Measurements from ENCODE around the gene PRKCI. TPM values are rescaled to one million over a fixed set of nuclear protein-coding genes. Genes with fewer than 3 reads are reported as not detected.

PRKCI gene
- 100 to 1,000 TPM in 1 of 2 donors, 10 to 100 TPM in 1; 39.4 to 181 TPM for total RNA-seq
- polyA plus RNA-seq: 10 to 100 TPM; 18.7 to 31.1 TPM
- long read RNA-seq, donor 1, full-length matches to known transcripts: 18 of 26 reads
- long read RNA-seq, donor 1, partial matches to known transcripts: 8 of 26 reads
- long read RNA-seq, donor 1, other reads (novel, unspliced or antisense): 0 of 26 reads
- long read RNA-seq, donor 2, full-length matches to known transcripts: 5 of 5 reads
- long read RNA-seq, donor 2, partial matches to known transcripts: 0 of 5 reads
- long read RNA-seq, donor 2, other reads (novel, unspliced or antisense): 0 of 5 reads
- long read RNA-seq, donor 3, full-length matches to known transcripts: 12 of 20 reads
- long read RNA-seq, donor 3, partial matches to known transcripts: 8 of 20 reads
- long read RNA-seq, donor 3, other reads (novel, unspliced or antisense): 0 of 20 reads
- long read RNA-seq, donor 4: 0 reads
- long read RNA-seq, donor 5, full-length matches to known transcripts: 18 of 30 reads
- long read RNA-seq, donor 5, partial matches to known transcripts: 12 of 30 reads
- long read RNA-seq, donor 5, other reads (novel, unspliced or antisense): 0 of 30 reads

GRCh38 chr3:170221924-170222646 lies at the start of gene PRKCI:
TSS of gene PRKCI (plus strand) at chr3:170222424. CDS start at chr3:170222670, 246 bp downstream.
- peak; percentile 99 for ATAC-seq (ENCODE audit: insufficient read depth, low FRiP score)
- Histone ChIP-seq H3K4me1 (ENCODE audit: control insufficient read depth in 5 of 5, insufficient read depth in 5 of 5, low read length in 5 of 5) (peaks cover 0 to 21% (median 0%) of the 10 kb centered on the region in 5 donors), H3K27ac (ENCODE audit: low read depth in 1 of 2, low read length in 1 of 2) (peak within 1 kb of the TSS; percentile 60 to 85), H3K27me3 (ENCODE audit: control insufficient read depth in 3 of 3, insufficient read depth in 3 of 3, low read length in 2 of 3) (no peaks in the 10 kb centered on the region), H3K9me3 (ENCODE audit: control insufficient read depth in 4 of 4, insufficient read depth in 3 of 4, low read length in 3 of 4) (peaks cover 0 to 1% (median 0%) of the 10 kb centered on the region in 4 donors), H3K9ac (ENCODE audit: insufficient read depth in 1 of 2, low read length in 2 of 2) (peak within 1 kb of the TSS; percentile 76 to 96), H3K36me3 (ENCODE audit: control insufficient read depth in 4 of 4, insufficient read depth in 4 of 4, low read length in 4 of 4) (no peaks in the 10 kb centered on the region), H3K4me3 (peak within 1 kb of the TSS; percentile 77)
- TF ChIP-seq CTCF (IDR thresholded peaks at IDR 0.05; ENCODE audit: control extremely low read depth, extremely low read depth): no peak
- 0 to 1% methylated on average over 53 to 60 of the region's 60 CpGs for WGBS, 2 donors
- DNase-seq: peak; percentile 96 to 99 (median 98)

GRCh38 chr3:170178651-170179050 lies 43.6 kb upstream of the PRKCI start:
- DNase-seq: no peak
- WGBS, 2 donors: 36 to 59% methylated on average over 3 of the region's 3 CpGs

GRCh38 chr3:170179432-170179831 lies 42.8 kb upstream of the PRKCI start:
- no peak for TF ChIP-seq CTCF (IDR thresholded peaks at IDR 0.05; ENCODE audit: control extremely low read depth, extremely low read depth)
- ATAC-seq (ENCODE audit: insufficient read depth, low FRiP score): no peak
- Histone ChIP-seq H3K9ac (ENCODE audit: insufficient read depth in 1 of 2, low read length in 2 of 2) (peak overlapping the region in 1 of 2 donors; percentile 98), H3K27ac (ENCODE audit: low read depth in 1 of 2, low read length in 1 of 2) (no peak overlapping the region), H3K4me1 (ENCODE audit: control insufficient read depth in 5 of 5, insufficient read depth in 5 of 5, low read length in 5 of 5) (peaks cover 0 to 14% (median 3%) of the 10 kb centered on the region in 5 donors), H3K9me3 (ENCODE audit: control insufficient read depth in 4 of 4, insufficient read depth in 3 of 4, low read length in 3 of 4) (no peaks in the 10 kb centered on the region), H3K27me3 (ENCODE audit: control insufficient read depth in 3 of 3, insufficient read depth in 3 of 3, low read length in 2 of 3) (no peaks in the 10 kb centered on the region), H3K4me3 (no peak overlapping the region), H3K36me3 (ENCODE audit: control insufficient read depth in 4 of 4, insufficient read depth in 4 of 4, low read length in 4 of 4) (peaks cover 7 to 20% (median 13%) of the 10 kb centered on the region in 4 donors)
- peak in 1 of 3 donors; percentile 31 for DNase-seq
- WGBS, 2 donors: 22 to 36% methylated on average over 1 of the region's 1 CpG

More at GRCh38 chr3:170178651-170179050, 43.6 kb upstream of the PRKCI start:
- Histone ChIP-seq H3K4me3 (no peak overlapping the region), H3K4me1 (ENCODE audit: control insufficient read depth in 5 of 5, insufficient read depth in 5 of 5, low read length in 5 of 5) (peaks cover 0 to 14% (median 3%) of the 10 kb centered on the region in 5 donors), H3K27me3 (ENCODE audit: control insufficient read depth in 3 of 3, insufficient read depth in 3 of 3, low read length in 2 of 3) (no peaks in the 10 kb centered on the region), H3K9ac (ENCODE audit: insufficient read depth in 1 of 2, low read length in 2 of 2) (no peak overlapping the region), H3K36me3 (ENCODE audit: control insufficient read depth in 4 of 4, insufficient read depth in 4 of 4, low read length in 4 of 4) (peaks cover 10 to 24% (median 16%) of the 10 kb centered on the region in 4 donors), H3K9me3 (ENCODE audit: control insufficient read depth in 4 of 4, insufficient read depth in 3 of 4, low read length in 3 of 4) (no peaks in the 10 kb centered on the region), H3K27ac (ENCODE audit: low read depth in 1 of 2, low read length in 1 of 2) (no peak overlapping the region)
- TF ChIP-seq CTCF (IDR thresholded peaks at IDR 0.05; ENCODE audit: control extremely low read depth, extremely low read depth): no peak
- no peak for ATAC-seq (ENCODE audit: insufficient read depth, low FRiP score)

Data from lung (tissue), 16 donors.